T-helper 22 cell (primary cell): ENCODE measurements around the gene LSAMP.
A peak's percentile ranks its signal among the peaks of the same experiment; 100 is the strongest.
"Not testable (repeated sequence)": the region's sequence is repeated elsewhere in the genome, so short reads cannot be mapped to it uniquely, and the experiment has no call there.

Experiments
- DNase-seq: peaks from one replicate; pipeline ENCODE4 v3.0.0-alpha.2; 2020; ENCODE audit warnings: low read depth

The LSAMP gene

DNA sequence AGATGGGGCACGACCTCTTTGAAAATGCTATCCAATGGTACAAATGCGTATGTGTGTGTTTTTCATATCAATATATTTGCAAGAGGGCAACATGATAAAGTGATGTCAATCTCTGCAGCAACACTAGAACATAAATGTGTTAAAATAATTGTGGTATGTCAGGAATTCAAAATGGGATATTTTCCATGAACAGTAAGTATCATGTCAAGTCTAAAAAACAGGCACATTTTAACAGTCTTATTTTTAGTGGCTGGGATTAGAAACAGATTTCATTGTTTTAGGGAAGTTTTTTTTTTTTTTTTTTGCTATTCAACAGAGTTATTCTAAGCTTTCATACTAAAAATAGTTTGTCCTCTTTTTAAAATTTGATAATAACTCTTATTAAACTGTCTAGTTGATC lies 612.2 kb downstream of the LSAMP start:
- DNase-seq: no peak

DNA sequence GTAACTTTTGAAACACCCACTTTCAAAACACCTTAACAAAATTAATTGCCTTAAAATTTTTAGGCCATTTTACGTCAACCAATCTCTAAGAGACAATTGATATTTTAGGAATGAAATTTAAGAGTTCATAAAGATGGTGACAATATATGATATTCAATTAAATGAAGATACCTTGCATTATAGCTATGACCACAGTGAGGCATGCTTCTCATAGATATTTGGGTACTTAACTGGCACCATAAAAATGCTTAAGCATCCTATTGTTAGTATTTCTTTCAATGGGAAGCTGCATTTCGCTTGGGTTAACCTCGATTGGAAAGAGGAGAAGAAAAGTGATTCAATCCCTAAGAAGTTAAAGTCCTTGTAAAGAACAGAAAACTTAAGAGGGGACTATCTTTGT lies 613.0 kb downstream of the LSAMP start:
- DNase-seq: no peak

DNA sequence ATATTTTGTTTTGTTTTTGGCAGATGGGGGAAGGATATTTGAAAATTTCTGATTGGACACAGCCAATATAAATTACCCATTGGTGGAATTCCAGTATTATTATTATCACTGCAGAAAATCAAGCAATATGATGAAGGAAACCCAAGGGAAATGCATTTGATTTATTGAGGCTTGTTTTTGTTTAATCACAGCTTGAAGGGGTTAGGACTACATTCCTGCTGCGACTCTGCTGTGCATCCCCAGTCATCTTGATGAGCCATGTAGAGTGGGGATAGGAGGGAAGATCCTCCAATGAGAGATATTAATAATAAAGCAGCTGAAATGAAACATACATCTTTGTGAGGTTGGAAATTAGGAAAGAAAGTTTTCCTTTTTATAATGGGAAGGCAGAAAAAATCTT lies 613.4 kb downstream of the LSAMP start:
- DNase-seq: no peak

DNA sequence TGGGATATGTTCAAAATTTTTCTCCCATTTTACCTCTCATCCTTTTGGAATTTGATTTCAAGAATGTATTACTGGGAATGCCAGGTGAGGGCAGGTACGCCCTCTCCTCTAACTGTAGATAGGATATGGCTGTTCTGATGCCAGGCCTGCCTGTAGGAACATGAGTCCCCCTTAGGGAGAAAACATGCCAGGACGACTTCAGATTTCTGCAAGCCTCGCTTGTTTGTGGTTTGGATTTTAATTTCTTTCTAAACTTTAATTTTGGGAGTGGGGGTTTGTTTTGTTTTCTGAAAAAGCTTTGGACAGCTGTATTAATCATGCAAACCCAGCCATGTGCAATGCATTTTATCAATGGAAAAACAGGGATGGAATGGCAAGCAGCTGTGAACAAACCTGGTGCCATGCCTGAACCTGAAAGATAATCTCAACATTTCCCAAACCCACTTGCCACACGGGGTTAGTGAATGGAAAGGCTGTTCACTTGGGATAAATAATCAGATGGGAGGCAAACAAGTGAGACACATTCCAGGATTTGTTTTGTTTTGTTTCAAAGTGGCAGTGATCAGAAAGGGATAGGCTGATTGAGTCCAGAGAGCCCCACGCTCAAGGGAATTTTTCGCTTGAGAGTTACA lies 614.4 kb downstream of the LSAMP start:
- no peak for DNase-seq

DNA sequence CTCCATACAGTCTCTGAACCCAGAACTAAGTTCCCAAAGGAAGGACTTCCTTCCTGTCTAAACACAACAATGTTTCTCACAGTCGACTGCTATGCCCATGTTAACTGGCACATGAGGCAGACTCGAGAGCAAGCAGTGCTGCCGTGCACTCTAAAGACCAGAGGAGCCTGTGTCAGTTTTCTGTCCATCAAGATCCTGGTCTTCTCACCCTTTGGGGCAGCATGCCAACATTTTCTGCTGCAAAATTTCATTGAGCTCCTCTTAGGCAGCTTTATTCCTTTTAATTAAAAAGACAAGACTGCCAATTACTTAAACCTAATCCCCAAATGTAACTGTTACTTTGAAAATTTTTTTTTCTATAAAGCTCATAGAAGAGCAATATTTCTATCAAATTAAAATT lies 616.9 kb downstream of the LSAMP start:
- DNase-seq: no peak

DNA sequence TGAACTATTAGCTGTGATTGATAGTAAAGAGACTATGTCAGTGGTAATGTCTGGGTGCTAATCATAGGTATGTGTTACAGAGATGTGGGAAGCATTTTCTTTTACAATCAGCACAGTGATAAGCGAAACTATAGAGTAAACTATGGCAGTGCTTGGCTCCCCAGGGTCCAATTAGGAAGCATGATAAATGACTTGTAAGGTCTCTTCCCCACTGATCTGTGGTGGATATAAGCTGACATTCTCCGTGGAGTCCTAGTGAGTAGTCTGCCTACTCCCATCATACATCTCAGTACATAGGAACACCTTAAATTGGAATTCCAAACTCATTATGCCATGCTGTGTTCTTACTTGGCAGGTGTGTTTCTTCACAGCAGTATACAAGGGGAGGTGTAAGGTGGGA lies 617.8 kb downstream of the LSAMP start:
- DNase-seq: no peak

DNA sequence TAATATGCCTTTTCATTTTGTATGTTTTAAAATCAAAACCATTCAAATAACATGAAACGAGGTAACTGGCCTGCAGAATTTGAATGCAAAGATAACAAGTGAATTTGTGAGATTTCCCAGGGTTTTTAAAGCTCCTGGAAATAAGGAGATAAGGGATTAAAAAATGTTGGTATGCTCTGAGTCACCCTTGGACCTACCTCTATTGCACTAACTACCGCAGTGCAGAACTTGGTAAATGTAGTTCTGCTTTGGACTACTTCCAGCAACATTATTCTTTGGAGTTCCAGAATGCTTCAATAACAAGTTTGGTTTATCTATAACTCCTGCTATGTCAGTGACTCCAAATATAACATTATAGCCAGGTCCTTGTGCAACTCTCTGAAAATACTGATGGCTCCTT lies 620.2 kb downstream of the LSAMP start:
- DNase-seq: no peak

DNA sequence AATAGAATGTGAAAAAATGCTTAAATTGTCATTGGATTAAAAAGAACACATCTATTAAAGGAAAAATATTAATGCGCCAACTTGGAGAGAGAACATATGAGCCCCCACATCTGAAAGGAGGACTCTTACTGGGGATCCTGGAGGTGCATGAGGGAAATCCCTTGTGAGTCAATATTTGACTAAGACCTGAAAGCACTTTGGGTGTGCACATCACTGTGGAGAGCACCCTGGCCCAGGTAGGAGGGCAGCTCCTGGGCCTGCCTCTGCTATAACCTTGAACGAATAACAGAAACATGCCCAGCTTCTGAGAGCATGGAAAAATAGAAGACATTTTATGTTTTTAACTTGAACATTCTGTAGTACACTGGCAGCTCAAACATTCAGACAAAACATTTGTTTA lies 622.2 kb downstream of the LSAMP start:
- DNase-seq: no peak

DNA sequence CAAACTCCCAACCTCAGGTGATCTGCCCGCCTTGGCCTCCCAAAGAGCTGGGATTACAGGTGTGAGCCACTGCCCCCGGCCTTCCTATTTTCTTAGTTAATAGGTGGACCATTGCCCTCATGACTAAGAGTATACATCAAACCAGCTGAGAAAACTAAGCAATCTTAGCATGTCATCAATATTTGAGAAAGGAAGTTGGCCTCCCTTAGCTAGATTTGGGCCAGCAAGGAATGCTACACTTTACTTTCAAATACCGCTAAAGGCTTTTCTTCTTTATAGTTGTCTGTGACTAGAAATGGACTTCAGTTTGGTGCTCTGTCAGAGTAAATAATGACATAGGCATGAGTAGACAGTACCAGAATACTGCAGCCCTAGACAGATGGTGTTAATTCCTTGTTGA lies 622.7 kb downstream of the LSAMP start:
- DNase-seq: no peak

DNA sequence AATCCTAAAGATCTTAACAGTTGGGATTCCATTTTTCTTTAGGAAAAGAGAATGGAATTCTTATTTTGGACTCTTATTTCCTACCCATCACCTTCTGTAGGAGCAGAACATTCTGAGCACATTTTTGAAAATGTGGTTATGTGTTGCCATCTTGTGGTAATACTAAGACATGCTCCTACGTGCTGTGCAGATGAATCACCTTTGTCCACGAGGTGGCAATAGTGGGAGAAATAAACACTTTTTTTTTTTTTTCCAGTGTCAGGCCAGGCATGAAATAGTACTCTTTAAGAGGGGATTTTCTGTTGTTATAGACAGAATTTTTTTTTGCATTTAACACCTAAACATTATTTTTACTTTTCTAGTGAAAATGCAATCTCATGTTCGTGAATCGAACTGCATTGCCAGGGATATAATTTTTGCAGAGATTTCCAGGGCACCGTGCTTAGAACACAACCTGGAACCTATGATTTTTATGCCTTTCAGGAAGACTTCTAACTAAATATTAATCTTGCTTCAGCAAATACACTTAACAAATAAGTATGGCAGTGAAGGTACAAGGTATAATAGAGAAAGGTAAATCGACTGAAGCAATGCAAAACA lies 625.4 kb downstream of the LSAMP start:
- peak; percentile 37 for DNase-seq

DNA sequence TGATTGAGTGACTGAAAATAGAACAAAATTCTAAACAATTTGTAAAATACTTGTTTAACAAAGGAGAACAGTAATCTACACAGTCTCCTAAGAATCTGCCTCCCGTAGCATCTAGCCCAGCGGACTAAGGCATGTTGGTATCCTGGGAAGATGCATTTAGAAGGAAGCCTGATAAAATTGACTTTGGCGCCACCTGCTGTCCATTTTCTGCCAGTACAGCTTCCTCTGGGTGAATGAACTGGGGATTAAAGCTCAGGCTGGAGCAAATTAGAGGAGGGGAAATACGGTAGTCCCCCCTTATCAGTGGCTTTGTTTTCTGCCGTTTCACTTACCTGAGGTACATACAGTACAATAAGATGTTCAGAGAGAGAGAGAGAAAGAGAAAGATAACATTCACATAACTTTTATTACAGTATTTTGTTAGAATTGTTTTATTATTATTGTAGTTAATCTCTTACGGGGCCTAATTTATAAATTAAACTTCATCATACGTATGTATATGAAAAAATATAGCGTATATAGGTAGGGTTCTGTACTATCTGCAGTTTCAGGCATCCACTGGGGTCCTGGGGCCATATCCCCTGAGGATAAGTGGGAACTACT lies 630.4 kb downstream of the LSAMP start:
- peak; percentile 25 for DNase-seq

DNA sequence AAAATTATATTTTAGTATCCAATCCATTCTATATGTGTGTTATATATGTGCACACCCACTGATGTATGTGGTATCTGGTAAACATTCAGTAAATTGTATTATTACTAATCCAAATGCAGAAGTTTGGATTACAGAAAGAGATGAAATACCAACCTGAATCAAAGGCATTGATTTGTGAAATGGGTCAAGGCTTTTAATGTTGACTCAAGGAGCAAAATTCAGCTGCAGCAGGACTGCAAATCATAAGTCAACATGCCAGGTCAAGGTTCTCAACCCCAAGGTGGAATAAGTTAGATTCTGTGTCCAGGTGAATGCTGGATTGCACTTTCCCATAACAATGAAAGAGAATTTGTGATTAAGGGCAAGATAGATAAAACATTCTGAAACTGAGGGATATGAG lies 631.3 kb downstream of the LSAMP start:
- no peak for DNase-seq

DNA sequence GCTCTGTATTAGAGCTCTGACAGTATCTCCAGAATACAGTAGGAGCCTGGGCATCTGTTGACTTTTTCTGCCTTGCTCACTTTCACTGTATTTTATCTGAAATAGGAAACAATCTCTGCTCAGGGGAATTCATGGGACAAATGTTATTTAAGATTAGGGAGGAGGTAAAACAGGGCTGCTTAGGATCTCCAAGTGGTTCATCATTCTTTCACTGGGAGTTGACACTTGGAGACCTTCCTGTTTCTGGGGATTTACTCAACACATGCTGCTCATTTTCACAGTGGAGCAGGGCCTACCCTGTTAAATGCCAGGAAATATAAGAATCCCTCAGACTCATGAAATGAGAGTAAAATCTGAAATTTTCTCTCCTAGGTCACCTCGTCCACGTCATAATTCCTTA lies 636.5 kb downstream of the LSAMP start:
- no peak for DNase-seq

DNA sequence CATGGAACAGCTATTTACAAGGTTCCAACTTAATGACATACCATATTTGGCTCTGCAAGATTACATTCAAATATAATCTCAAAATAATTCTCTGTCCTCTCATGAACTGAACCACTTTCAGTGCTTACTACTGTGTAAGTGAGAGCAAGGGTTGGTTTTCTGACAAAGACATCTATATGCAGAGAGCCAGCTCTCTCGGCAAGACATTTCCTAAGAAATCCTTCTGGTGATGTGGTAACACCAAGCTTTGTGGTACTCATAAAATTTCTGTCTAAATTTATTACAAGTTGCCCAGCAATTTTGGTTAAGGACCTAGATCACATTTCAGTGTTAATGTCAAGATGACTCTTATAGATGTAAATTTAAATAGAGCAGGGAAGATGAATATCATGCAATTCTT lies 637.0 kb downstream of the LSAMP start:
- no peak for DNase-seq

DNA sequence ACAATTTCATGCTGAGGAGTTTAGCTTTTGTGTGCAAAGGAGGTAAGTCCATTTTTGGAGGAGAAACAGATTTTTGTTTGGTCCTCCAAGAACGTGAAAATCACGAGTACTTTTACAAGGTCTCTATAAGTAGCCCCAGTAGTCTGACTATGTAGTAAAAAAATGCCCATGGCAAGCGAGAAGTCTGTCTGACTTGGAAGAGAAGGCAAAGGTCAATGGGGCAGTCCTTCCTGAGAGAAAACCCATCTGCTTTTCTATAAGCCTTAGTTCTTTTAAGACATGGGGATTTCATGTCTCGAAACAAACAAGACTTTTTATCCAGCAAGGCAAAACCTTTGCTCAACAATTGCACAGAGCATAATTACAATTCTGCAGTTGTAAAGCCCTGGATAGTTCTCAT lies 638.8 kb downstream of the LSAMP start:
- DNase-seq: no peak

DNA sequence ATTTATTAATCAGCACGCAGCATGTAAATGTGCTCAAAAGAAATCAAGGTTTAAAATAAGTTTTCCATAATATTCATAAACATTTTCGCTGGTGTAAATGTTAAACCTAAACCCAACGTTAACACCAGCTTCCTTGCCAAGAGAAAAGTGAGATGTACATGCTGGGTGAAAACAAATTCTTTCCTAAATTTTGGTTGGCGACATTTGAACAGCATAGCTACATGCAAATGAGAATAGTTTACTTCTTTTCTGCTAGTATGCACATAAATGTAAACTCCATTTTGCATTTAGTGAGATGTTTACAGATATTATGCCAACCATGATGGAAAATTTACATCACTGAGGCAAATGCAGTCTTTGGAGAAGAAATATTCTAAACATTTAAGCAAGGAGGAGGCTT lies 639.8 kb downstream of the LSAMP start:
- no peak for DNase-seq

DNA sequence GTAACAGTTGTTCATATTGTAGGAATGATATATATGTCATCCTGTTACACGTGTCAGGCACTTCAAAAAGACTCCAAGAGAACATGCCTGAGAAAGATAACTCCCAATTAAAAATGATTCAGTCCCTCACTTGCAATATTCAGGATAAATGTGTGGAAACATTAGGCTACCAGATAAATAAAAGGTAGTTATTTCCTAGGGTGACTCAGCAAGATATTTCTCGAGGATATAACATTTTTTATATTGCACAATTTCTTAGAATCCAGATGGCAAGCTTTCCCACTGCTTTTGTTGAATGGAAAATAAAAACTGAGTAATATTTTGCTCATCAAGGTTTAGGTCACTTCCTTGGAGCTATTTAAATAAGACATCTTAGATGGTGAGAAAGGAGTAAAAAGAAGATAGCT lies 640.6 kb downstream of the LSAMP start:
- no peak for DNase-seq

DNA sequence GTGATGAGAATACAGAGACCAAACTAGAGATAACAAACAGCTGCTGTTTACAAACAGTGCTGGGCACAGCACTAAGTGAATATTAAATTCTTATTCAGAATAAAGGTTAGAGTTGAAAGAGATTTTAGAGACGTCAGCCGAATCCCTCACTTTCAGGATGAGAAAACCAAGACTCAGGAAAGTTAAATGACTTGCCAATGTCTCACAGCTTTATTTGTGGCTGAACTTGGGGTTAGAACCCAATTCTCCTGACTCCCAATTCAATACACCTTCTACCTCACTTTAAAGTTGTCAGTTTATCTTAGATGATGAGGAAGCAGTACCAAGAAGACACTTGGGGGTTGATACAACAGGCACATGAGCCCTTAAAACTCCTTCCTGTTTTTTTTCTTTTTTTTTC lies 641.1 kb downstream of the LSAMP start:
- DNase-seq: no peak

DNA sequence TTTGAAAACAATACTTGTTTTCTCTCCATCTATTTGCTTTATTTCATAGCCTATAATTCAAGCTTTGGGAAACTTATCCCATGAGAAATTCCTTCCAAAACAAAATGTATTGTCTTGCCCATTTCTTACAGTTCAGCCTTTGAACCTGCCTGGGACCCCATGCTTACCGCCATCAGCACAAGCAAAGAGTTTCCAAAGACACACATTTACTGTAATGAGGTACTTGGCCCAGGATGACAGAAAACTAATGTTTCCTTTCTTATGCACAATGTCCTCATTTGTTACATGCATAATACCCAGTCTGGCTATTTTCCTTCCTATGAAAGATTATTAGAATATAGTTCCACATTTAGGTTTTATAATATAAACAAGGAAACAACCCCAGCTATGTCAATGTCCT lies 641.6 kb downstream of the LSAMP start:
- no peak for DNase-seq

DNA sequence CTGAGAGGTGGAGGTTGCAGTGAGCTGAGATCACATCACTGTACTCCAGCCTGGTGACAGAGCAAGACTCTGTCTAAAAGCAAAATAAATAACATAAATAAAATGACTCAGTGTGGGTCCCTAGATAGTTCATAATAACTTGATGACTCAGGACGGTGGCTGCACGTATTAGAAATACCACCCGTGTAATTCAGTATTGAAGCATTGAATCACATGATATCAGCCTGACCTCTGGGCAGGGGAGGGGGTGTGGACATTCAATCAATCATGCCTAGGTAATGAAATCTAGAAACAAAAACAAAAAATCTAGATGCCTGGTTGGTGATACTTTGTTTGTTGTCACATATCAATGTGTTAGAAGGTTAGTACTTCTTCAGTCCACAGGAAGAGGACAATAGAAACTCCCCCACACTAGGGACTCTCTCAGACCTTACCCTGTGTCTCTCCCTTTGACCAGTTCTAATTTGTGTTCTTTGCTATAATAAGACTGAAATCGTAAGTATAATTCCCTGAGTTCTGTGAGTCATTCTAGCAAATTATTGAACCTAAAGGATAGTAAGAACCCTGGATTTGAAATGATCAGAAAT lies 644.7 kb downstream of the LSAMP start:
- DNase-seq: no peak

DNA sequence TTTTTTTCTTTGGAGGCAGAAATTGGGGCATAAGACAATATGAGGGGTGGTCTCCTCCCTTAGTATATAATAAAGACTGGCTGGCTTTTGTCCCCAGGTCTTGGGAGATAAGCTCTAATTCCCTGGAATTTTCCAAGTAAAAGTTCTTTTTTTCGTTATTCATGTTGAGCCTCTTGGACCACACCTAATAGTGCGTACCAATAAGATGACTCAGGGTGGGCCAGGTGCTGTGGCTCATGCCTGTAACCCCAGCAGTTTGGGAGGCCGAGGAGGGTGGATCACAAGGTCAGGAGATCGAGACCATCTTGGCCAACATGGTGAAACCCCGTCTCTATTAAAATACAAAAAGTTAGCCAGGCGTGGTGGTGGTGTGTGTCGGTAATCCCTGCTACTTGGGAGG lies 645.2 kb downstream of the LSAMP start:
- DNase-seq: not testable (repeated sequence)

DNA sequence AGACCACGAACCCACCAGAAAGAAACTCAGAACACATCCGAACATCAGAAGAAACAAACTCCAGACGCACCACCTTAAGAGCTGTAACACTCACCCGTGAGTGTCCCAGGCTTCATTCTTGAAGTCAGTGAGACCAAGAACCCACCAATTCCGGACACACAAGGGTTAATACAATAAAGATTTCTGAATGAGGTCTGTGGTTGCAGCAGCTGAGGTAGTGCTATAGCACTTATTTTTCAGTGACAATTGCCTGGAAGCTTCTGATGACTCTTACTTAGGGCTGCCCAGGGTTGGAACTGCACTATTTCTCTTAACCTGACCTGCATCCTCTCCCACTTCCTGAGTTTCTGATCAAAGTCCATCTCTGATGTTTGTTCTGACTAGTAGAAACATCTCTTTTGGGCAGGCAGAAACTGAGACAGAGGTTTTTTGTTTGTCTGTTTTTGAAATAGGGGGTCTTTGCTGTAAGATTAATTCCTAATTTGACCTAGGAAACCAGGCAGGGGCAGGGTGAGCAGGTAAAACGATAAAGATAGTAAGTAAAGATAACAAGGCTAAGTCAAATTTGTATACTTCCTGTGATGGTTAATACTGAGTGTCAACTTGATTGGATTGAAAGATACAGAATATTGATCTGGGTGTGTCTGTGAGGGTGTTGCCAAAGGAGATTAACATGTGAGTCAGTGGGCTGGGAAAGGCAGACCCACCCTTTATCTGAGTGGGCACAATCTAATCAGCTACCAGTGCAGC lies 652.9 kb downstream of the LSAMP start:
- peak; percentile 16 for DNase-seq
